ENCODE measurements around the gene ALDH5A1.

DNA sequence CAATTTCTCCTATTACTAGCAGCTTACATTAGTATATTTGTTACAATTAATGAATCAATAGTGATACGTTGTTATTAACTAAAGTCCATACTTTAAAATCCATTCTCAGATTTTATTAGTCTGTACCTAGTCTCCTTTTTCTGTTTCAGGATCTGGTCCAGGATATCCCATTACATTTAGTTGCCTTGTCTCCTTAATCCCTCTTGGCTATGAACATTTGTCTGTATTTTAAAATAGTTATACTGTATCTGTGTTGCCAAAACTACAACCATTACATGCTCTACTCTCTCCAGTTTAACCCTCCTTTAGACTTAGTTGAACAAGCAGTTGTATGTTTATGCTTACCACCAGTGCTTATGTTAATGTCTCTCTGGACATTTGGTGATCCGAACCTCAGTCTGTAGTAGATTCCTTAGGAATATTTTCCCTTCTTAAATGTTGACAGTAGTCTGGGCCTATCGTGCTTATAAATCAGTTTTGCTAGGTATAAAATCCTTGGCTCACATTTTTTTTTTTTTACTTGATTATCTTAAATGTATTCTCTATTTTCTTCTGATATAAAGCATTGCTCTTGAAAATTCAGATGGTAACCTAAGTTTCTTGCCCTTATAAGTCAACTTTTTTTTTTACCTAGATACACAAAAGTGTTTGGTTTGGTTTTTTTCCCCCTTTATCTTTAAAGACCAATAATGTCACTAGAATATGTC lies 12.2 kb downstream of the ALDH5A1 start:
- TF ChIP-seq CTCF (IDR thresholded peaks at IDR 0.05; ENCODE audit: insufficient read depth, low read depth, low read length) (no peak), EZH2 (IDR thresholded peaks at IDR 0.05; ENCODE audit: insufficient read depth, low read length) (no peak)

Measured in astrocyte (in vitro differentiated cells and primary cell).